ENCODE data around the gene COBL.

Gene COBL

DNA sequence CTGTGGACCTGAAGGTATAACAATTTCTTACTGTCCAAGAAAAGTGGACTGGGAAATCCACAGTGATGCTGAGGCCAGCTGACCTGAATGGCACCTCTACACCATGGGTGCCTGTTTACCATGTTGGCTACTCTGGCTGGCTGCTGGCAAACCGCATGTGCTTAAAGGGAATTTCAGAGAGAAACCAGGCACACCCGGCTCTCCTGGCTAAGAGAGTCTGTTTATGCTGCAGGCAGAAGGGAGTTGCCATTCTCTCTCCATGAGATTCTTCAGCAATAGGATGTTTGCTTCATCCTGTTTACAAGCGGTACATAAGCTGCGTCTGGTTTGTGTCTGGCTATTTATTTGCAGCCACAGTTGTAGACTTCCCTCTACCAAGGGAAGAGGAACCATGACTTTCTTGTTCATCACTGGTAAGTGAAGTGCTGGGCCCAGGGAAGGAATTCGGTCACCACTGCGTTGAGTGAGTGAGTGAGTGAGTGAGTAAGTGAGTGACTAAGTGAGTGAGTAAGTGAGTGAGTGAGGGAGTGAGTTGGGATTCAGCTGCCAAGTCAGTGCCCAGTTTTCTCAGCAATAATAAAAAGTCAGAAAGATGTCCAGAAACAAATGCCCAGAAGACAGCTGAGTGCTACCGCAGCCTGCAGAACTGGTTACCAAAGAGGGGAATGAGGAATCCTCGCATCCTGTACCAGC, 90.4 kb downstream of the COBL start:
- TF ChIP-seq POLR2AphosphoS5 (IDR thresholded peaks at IDR 0.05; ENCODE audit: low read depth, low read length) (no peak), TAF1 (IDR thresholded peaks at IDR 0.05; ENCODE audit: borderline replicate concordance, insufficient read depth, low read length) (no peak), SIN3A (IDR thresholded peaks at IDR 0.05; ENCODE audit: borderline replicate concordance, insufficient read depth, low read length) (no peak), FOXP2 (optimal IDR thresholded peaks at IDR 0.05; ENCODE audit: borderline replicate concordance, extremely low read depth, extremely low read length, insufficient read depth) (no peak)
- TF ChIP-seq, protein P1, sequence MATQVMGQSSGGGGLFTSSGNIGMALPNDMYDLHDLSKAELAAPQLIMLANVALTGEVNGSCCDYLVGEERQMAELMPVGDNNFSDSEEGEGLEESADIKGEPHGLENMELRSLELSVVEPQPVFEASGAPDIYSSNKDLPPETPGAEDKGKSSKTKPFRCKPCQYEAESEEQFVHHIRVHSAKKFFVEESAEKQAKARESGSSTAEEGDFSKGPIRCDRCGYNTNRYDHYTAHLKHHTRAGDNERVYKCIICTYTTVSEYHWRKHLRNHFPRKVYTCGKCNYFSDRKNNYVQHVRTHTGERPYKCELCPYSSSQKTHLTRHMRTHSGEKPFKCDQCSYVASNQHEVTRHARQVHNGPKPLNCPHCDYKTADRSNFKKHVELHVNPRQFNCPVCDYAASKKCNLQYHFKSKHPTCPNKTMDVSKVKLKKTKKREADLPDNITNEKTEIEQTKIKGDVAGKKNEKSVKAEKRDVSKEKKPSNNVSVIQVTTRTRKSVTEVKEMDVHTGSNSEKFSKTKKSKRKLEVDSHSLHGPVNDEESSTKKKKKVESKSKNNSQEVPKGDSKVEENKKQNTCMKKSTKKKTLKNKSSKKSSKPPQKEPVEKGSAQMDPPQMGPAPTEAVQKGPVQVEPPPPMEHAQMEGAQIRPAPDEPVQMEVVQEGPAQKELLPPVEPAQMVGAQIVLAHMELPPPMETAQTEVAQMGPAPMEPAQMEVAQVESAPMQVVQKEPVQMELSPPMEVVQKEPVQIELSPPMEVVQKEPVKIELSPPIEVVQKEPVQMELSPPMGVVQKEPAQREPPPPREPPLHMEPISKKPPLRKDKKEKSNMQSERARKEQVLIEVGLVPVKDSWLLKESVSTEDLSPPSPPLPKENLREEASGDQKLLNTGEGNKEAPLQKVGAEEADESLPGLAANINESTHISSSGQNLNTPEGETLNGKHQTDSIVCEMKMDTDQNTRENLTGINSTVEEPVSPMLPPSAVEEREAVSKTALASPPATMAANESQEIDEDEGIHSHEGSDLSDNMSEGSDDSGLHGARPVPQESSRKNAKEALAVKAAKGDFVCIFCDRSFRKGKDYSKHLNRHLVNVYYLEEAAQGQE (IDR thresholded peaks at IDR 0.05; ENCODE audit: insufficient read depth in 1 of 2, low read depth in 2 of 2, low read length in 2 of 2), result no peak

DNA sequence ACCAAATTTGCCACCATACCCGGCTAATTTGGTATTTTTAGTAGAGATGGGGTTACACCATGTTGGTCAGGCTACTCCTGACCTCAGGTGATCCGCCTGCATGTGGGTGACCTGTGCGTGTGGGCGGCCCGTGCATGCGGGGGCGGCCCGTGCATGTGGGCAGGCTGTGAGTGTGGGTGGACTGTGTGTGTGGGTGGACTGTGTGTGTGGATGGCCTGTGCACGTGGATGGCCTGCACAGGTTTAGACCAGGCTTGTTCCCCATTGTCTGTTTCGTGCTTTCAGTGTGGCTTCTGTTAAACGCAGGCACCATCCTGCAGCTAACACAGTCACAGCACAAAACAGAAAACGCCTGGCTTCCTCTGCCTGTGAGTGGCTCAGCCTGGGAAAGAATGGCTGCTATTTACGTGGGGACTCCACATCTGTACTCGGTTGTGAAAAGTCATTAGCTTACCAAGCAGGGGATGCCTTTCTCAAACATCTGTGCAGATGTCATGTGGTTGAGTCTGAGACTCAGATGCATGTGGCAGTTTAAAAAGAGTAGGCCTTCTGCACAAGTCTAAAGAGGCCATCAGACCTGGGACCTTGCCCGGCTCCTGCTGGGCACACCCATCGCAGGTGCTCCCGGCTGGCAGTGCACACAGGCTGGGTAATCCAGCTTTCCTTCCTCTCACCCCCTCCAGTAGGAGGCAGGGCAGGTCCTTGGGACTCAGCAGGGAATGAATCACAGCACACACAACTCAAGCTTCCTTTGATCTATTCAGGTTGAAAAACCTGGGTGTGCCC, 91.6 kb downstream of the COBL start:
- TF ChIP-seq FOXP2 (optimal IDR thresholded peaks at IDR 0.05; ENCODE audit: borderline replicate concordance, extremely low read depth, extremely low read length, insufficient read depth) (no peak), SIN3A (IDR thresholded peaks at IDR 0.05; ENCODE audit: borderline replicate concordance, insufficient read depth, low read length) (no peak)

DNA sequence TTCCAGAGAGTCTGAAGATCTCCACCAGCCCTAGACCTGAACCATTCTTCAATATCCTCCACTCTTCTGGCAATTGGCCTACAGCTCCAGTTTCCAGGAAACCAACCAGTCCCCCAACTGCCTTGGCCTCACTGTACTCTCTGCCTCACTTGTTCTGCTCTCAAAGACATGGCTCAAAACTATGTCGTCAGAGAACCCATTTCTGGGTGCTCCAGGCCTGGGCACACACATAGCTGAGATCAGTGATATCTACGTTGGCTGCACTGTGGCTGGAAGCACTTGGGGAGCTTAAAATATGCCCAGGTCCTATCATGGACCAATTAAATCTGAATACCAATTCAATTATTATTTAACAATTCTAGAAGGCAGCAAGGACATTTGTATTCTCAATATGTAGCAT, 93.1 kb downstream of the COBL start:
- TF ChIP-seq TAF1 (IDR thresholded peaks at IDR 0.05; ENCODE audit: borderline replicate concordance, insufficient read depth, low read length) (no peak), POLR2AphosphoS5 (IDR thresholded peaks at IDR 0.05; ENCODE audit: low read depth, low read length) (no peak), SIN3A (IDR thresholded peaks at IDR 0.05; ENCODE audit: borderline replicate concordance, insufficient read depth, low read length) (no peak), FOXP2 (optimal IDR thresholded peaks at IDR 0.05; ENCODE audit: borderline replicate concordance, extremely low read depth, extremely low read length, insufficient read depth) (no peak)
- TF ChIP-seq, protein P1 (IDR thresholded peaks at IDR 0.05; ENCODE audit: insufficient read depth in 1 of 2, low read depth in 2 of 2, low read length in 2 of 2), result no peak

DNA sequence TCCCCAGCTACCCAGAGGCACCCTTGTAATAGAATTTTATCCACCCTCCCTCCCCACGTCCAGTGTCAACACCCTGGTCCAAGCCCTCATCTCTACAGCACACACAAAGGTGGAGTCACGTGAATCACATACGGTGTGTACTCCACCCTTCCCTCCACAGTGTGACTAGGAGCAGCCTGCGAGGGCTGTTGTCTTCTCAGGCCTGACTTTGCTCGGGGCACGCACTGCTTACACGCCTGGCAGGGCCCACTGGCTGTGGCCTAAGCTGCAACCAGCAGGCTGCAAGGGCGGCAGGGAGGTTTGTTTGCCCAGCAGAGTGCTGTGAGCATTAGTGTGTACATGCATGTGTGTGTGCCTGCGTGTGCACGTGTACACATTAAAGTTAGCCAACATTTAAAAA, 93.7 kb downstream of the COBL start:
- TF ChIP-seq, protein P1 (IDR thresholded peaks at IDR 0.05; ENCODE audit: insufficient read depth in 1 of 2, low read depth in 2 of 2, low read length in 2 of 2), result no peak
- TF ChIP-seq TAF1 (IDR thresholded peaks at IDR 0.05; ENCODE audit: borderline replicate concordance, insufficient read depth, low read length) (no peak), POLR2AphosphoS5 (IDR thresholded peaks at IDR 0.05; ENCODE audit: low read depth, low read length) (no peak), FOXP2 (optimal IDR thresholded peaks at IDR 0.05; ENCODE audit: borderline replicate concordance, extremely low read depth, extremely low read length, insufficient read depth) (no peak), SIN3A (IDR thresholded peaks at IDR 0.05; ENCODE audit: borderline replicate concordance, insufficient read depth, low read length) (no peak)

DNA sequence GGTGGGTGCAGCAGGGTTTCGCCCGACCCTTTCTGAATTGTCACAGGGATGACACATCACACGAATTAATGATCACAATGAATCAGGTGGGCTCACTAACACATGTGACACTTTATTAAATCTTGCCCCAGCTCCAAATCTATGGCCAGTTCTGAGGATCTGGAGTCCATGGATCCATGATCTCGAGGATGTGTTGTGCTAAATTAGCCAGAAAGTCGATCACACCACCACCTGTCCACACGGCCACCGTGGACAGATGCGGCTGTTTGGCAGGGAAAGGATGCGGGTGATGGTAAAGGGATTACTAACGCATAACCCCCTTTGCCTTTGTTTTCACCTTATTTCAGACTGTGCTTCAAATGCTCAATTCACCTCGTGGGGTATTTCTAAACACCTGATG, 96.4 kb downstream of the COBL start:
- TF ChIP-seq POLR2AphosphoS5 (IDR thresholded peaks at IDR 0.05; ENCODE audit: low read depth, low read length) (no peak), TAF1 (IDR thresholded peaks at IDR 0.05; ENCODE audit: borderline replicate concordance, insufficient read depth, low read length) (no peak), SIN3A (IDR thresholded peaks at IDR 0.05; ENCODE audit: borderline replicate concordance, insufficient read depth, low read length) (no peak), FOXP2 (optimal IDR thresholded peaks at IDR 0.05; ENCODE audit: borderline replicate concordance, extremely low read depth, extremely low read length, insufficient read depth) (no peak)
- TF ChIP-seq, protein P1 (IDR thresholded peaks at IDR 0.05; ENCODE audit: insufficient read depth in 1 of 2, low read depth in 2 of 2, low read length in 2 of 2), result no peak

All from PFSK-1 (cell line).